HepG2 (cell line): ENCODE results near the gene ZFPM1. TPM values are rescaled to one million over a fixed set of nuclear protein-coding genes. Genes with fewer than 3 reads are reported as not detected.

Source experiments
- BRCA1 ChIP-seq: sonication (generic); formaldehyde crosslinking; IDR thresholded peaks from 2 replicates; pipeline ENCODE4 v1.4.0; 2020; ENCODE audit warnings: missing genetic modification reagents
- ELF1 ChIP-seq: sonication (generic); formaldehyde crosslinking; IDR thresholded peaks from 2 replicates; pipeline ENCODE4 v1.4.0; 2020; ENCODE audit warnings: missing genetic modification reagents
- FOXK1 ChIP-seq: sonication (generic); formaldehyde crosslinking; IDR thresholded peaks from 2 replicates; pipeline ENCODE4 v1.4.0; 2020; ENCODE audit warnings: low read depth, missing genetic modification reagents, borderline replicate concordance
- GATA4 ChIP-seq: sonication (generic); IDR thresholded peaks from 2 replicates; pipeline ENCODE4 v1.6.1; 2016; ENCODE audit warnings: antibody characterized with exemption, low read depth, borderline replicate concordance
- GATAD2A ChIP-seq: IDR thresholded peaks from 2 replicates; pipeline ENCODE4 v1.6.1; 2016
- ISL2 ChIP-seq: sonication (generic); formaldehyde crosslinking; IDR thresholded peaks from 2 replicates; pipeline ENCODE4 v1.5.0; 2020; ENCODE audit warnings: missing genetic modification reagents
- MEIS2 ChIP-seq: sonication (generic); formaldehyde crosslinking; IDR thresholded peaks from 2 replicates; pipeline ENCODE4 v1.9.0; 2021; ENCODE audit warnings: mild to moderate bottlenecking, missing genetic modification reagents
- PRDM10 ChIP-seq: sonication (generic); formaldehyde crosslinking; IDR thresholded peaks from 2 replicates; pipeline ENCODE4 v1.4.0; 2020; ENCODE audit warnings: low read depth, missing genetic modification reagents
- SKIL ChIP-seq: sonication (generic); formaldehyde crosslinking; IDR thresholded peaks from 2 replicates; pipeline ENCODE4 v1.8.0; 2022; ENCODE audit warnings: missing genetic modification reagents, mild to moderate bottlenecking, moderate library complexity, borderline replicate concordance
- STAT6 ChIP-seq: sonication (generic); formaldehyde crosslinking; IDR thresholded peaks from 2 replicates; pipeline ENCODE4 v1.4.0; 2020; ENCODE audit warnings: missing genetic modification reagents, mild to moderate bottlenecking, borderline replicate concordance
- TARDBP ChIP-seq: sonication (generic); formaldehyde crosslinking; IDR thresholded peaks from 2 replicates; pipeline ENCODE4 v1.8.0; 2022; ENCODE audit warnings: mild to moderate bottlenecking, missing genetic modification reagents
- TMF1 ChIP-seq: sonication (generic); formaldehyde crosslinking; IDR thresholded peaks from 2 replicates; pipeline ENCODE4 v1.8.1; 2022; ENCODE audit warnings: low read depth, missing genetic modification reagents
- WIZ ChIP-seq: sonication (generic); formaldehyde crosslinking; IDR thresholded peaks from 2 replicates; pipeline ENCODE4 v1.5.1; 2020; ENCODE audit warnings: mild to moderate bottlenecking, missing genetic modification reagents
- ZNF12 ChIP-seq: sonication (generic); formaldehyde crosslinking; IDR thresholded peaks from 2 replicates; pipeline ENCODE4 v1.5.0; 2020; ENCODE audit warnings: missing genetic modification reagents
- ZNF513 ChIP-seq: sonication (generic); formaldehyde crosslinking; conservative IDR thresholded peaks from 2 replicates; pipeline ENCODE4 v1.5.0; 2020; ENCODE audit warnings: missing genetic modification reagents
- ZNF709 ChIP-seq: sonication (generic); formaldehyde crosslinking; IDR thresholded peaks from 2 replicates; pipeline ENCODE4 v1.5.0; 2020; ENCODE audit warnings: mild to moderate bottlenecking, missing genetic modification reagents
- ZSCAN20 ChIP-seq: sonication (generic); formaldehyde crosslinking; IDR thresholded peaks from 2 replicates; pipeline ENCODE4 v1.4.0; 2020; ENCODE audit warnings: missing genetic modification reagents, mild to moderate bottlenecking, borderline replicate concordance
- polyA plus RNA-seq, 8 experiments: library from polyadenylated mRNA; depleted of rRNA in 3 of 8; stranded (reverse) in 7 of 8; unstranded in 1 of 8; fragments of >200 nt; fragmentation: Illumina TruSeq in 4 of 8; extraction: Trizol in 4 of 8; gene quantifications; 2 replicates each; pipeline versions ENCODE4 v1.2.1 to v1.2.3, GENCODE V29; 2011 to 2016; ENCODE audit warnings: low read depth in 4 of 8, missing spikeins in 1 of 8, mixed read lengths in 1 of 8; ENCODE audit not compliant: insufficient read depth in 1 of 8
- total RNA-seq, 5 experiments: library from RNA; depleted of rRNA; stranded (reverse); fragments of >200 nt; fragmentation: Illumina TruSeq; extraction: Trizol; gene quantifications; 2 replicates each; pipeline ENCODE4 v1.2.3, GENCODE V29; 2016; ENCODE audit warnings: low read depth in 1 of 5

ZFPM1 gene
- total and polyA plus RNA-seq, 2 of the 13 experiments (the other 11 are each of a cell fraction or from before 2014, with no cell fraction given) = 1.3 to 3.8 TPM

- TF ChIP-seq PRDM10 (CRISPR knock-in tag) (0 out of 2 replicates have a peak, but pooled peaks have one; percentile 28), ZSCAN20 (CRISPR knock-in tag) (0 out of 2 replicates have a peak, but pooled peaks have one; percentile 29), TARDBP (0 out of 2 replicates have a peak, but pooled peaks have one; percentile 55), ISL2 (peak; percentile 62; the same call in 1 of the 2 replicates), GATA4 (peak; percentile 94), SKIL (CRISPR knock-in tag) (peak; percentile 70; the same call in 1 of the 2 replicates), ZNF12 (CRISPR knock-in tag) (no peak), WIZ (CRISPR knock-in tag) (peak; percentile 54; the same call in 1 of the 2 replicates), BRCA1 (CRISPR knock-in tag) (peak; percentile 89; the same call in 1 of the 2 replicates), TMF1 (CRISPR knock-in tag) (no peak), MEIS2 (peak; percentile 75), ZNF513 (CRISPR knock-in tag) (peak; percentile 89; the same call in 1 of the 2 replicates), STAT6 (CRISPR knock-in tag) (no peak), FOXK1 (no peak), GATAD2A (CRISPR knock-in tag) (peak; percentile 66), ZNF709 (no peak), ELF1 (no peak)
These were observed 50.9 kb downstream of the ZFPM1 start (continued) for GRCh38 chr16:88503771-88504488.
